Astrocyte of the hippocampus (primary cell): Measurements from ENCODE around the gene CABLES2.

Experiments
- DNase-seq: peaks from one replicate; pipeline ENCODE4 v3.0.0; 2011; ENCODE audit warnings: low read depth, low spot score

CABLES2 gene

DNA sequence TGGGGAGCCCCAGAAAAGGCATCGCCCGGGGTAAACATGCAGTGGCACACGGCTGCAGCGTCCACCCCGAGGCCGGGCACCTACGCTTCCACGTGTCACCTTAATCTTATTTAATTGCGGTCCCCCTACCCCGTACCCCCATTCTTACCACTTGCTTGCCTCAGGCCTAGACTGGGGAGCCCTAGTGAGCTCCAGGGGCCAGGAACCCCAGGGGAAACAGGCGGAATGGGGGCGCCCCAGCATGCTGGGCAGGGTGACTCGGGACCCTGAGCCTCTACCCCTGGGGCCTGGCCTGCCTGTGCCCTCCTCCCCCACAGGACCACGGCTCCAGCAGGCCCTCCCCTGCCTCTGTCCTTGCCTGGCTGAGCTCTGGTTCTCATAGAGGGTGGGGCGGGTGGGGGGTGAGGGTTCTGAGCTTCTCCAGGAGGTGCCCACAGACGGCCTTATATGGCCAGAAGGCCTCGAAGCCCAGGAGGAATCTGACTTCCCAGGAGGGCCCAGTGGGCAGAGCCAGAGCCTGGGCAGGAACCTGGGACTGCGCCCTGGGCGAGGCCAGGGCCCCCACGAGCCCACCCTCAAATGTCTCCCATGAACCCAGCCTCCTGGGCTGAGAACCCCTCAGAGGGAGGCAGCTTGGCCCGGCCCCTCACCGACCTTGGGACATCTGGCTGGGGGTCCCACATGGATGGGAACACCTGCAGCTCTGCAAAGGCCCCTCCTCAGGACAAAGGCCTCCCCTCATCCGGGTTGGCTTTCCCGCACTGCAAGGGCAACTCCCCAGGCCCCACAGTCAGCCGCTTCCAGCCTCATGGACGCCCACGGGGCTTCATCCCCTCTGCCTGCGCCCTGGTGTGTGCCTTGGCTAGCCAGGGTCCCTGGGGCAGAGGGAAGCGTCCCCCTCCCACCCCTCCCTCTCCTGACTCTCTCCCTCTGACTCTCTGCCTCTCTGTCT is 34.8 kb downstream of the CABLES2 start:
- no peak for DNase-seq

DNA sequence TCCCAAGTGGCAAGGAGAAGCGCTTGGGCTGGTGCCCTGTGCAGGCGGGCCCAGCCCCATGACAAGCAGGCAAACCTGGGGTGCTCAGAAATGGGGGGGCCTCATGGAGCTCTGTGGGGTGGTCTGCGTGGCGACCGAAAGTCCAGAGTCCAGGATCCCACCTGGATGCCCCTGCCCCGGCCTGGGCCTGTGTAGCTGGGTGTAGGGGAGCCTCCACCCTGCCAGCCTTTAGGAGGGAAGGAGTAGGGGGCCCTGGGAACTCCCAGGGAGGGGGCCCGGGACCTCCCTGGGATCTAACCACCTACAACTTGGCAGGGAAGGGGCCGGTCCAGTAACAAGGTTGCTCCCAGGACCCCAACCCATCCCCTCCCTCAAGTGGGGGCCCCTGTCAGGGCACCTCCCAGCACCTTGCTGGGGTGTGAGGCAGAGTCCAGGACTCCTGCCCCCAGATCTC is 35.5 kb downstream of the CABLES2 start:
- DNase-seq = no peak

DNA sequence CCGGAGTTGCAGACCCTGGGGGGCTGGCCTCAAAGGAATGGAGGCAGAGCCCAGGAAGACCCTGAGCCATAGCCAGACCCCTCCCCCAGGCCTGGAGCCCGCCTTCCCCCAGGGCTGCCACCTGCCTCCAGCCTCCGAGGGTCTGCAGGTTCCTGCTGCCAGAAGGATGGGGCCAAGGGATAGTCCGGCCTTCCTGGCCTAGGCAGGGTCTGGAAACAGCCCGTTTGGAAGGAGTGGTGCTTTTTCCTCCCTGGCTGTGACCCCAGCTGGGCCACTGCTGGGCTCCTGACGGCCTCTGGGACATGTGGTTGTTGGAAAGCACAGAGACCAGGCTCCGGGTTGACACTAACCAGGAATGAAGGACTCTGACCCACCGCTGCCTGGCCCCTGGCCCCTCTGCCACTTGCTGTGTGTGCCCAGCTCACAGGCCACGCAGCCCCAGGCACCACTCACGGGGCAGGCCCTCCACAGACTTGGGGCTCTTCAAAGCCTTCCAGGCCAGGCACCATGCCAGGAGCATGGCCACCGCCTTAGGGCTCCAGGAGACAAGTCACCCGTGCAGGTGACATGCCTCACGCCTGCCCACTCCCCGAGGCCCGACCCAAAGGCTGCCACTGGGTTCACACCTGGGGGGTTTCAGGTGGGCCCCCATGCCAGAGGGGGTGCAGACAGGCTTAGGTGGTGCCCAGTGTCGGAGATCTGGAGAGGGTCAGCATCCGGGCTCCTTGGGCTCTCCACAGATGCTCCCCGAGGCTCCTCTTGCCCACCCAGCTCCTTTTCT is 36.1 kb downstream of the CABLES2 start:
- DNase-seq = no peak

DNA sequence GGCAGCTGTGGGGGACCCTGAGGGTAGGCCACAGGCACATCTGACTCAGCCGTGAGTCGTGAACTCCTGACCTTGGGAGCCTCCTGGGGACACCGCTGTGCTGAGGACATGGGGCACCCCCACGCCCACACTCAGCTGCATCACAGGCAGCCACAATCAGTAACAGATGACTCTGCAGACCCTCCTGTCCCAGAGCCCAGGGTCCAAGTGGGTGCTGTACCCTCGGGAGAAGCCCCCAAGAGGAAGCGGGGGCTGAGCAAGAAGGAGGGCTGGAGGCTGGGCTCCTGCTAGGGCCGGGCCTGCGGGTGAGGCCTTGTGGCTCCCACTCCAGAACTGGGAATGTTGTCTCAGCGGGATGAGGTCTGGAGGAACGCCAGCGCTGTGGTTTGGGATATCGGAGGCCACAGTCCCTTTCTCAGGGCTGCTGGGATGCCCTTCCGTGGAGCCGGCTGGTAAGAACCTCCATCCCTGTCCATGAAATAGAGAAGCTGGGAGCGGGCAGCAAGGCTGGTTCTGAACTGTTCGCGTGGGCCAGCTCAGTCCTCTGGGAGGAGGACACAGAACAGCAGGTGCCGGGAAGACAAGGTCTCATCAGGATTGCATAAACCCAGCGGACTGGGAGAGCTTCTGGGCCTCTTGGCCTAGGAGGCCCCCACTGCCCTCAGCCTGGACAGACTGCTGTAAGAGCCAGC is 36.8 kb downstream of the CABLES2 start:
- peak; percentile 95 for DNase-seq

DNA sequence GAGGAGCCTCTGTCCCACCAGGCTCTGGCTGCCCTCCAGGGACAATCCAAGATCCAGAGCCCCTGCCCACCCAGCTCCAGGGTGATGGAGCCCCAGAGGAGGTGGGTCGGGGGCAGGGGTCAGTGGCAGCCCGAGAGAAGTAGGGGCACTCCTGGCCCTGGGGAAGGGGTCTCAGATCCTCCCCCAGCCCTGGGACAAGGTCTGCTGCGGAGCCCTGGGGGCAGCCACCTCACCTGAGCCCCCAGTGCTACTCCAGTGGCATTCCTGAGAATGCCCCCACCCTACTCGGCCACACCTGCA is 37.3 kb downstream of the CABLES2 start:
- no peak for DNase-seq

DNA sequence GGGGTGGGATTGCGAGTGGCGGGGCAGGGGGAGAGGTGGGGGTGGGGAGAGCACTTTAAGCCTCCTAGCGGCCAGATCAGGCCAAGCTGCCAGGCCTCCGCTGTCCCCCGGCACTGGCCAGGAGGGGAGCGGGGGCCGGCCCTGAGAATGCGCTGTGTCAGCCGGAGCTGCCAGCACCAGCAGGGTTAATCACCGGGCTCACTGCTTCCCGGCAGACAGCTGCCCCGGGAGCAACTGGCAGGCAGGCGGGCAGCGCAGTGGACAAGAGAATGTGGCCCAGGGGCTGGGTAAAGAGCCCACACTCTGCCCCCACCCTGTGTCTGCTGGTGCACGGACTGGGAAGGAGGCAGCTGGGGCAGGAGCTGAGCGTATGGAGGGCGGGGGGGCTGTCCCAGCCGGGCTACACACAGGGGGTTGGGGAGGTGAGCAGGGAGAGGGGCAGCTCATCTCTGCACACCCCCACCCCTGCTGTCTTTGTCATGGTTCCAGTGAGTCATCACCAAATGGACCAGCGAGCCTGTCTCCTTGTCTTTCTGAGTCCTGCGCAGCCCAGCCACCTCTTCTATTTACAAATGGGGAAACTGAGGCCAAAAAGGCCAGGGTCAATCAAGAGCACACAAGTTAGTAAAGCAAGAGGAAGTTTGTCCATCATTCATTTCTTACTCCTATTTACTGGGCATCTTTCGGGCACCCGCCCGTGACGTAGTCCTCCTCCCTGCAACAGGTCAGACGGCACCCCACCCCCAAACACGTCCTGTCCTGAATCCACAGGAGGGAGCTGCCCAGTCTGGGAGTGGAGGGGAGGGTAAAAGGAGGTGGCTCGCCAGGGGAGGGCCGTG is 37.9 kb downstream of the CABLES2 start:
- DNase-seq = peak; percentile 82

DNA sequence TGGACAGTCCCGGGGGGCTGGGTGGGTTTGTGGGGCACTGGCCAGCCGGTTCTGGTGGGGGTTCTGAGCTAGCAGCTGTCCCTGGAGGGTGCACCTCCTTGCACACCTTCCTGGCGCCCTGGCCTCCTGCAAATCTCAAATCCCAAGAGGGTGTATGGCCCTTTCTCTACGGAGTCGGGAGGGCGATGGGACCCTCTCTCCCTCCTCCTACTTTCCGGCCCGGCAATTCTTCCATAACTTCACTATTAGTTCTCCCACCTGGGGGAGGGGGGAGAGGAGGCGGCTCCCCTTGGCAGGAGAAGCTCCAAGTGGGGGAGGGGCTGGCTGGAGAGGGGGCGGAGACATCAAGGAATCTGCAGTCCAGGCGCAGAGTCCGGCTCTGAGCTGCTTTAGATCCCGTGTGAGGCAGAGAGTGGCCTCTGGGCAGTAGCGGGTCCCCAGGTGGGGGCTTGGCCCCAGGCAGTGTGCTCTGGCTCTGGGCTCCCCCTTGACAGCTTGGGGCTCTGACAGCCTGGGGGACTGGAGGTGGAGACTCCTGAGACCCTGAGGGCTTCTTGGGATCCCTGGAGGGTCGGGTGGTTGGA is 38.6 kb downstream of the CABLES2 start:
- DNase-seq = peak; percentile 59

DNA sequence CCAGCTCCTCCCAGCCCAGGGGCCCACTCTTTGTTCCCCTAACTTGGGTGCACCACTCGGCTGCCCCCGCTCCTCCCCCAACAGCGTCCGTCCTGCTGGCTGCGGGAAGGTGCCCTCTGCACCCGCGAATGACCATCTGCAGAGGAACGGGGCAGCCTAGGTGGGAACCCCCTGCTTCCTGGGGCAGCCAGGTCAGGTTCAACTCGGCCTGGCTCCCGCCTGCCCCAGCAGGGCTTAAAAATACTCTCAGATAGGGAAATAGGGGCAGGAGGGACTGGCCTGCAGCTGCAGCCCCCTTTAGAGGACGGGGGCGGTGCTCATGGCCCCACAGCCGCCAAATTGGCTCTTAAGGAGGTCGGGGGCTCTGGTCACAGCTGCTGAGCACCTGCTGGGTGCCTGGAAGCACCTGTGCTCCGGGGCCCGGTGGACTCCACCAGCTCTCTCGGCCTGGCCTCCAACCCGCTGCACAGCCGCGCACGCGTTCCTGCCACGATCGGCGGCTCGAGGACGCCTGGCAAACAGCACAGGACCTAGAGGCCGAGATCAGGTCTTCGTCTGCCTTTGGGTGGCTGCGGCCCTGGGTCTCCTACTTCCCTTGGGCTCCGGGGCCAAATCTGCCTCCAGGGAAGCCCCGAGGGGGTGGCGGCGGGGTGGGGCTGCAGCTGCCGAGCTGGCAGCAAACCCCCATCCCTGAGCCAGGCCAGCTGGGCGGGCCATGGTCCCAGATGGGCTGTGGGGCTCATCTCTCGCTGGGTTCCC is 39.3 kb downstream of the CABLES2 start:
- peak; percentile 51 for DNase-seq

DNA sequence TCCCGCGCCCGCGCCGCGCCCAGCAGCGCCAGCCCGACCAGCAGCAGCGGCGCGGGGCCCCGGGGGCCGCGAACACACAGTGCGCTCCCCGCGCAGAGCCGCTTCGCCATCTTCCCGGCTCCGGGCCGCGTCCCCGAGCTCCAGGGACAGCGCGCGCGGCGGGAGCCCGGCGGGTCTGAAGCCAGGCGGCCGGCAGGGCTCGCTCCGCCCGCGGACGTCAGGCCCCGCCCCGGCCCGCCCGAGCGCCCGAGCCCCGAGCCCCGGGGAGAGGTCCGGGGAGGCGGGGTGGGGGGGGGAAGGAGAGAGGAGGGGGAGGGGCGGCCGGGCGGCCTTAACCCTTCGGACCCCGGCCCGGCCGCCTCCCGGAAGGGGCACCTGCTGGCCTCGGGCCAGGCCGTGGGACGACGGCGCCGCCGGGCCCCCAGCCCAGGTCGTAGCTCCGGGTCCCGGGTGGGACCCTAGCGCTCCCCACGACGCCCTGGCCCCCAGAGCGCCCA is 39.9 kb downstream of the CABLES2 start, which contains the start of gene LAMA5:
Gene LAMA5, minus strand, starts transcription at position 177 of the 497 bp plus-strand sequence. Its CDS starts 67 bp downstream, at position 110.
- peak; percentile 80 for DNase-seq

DNA sequence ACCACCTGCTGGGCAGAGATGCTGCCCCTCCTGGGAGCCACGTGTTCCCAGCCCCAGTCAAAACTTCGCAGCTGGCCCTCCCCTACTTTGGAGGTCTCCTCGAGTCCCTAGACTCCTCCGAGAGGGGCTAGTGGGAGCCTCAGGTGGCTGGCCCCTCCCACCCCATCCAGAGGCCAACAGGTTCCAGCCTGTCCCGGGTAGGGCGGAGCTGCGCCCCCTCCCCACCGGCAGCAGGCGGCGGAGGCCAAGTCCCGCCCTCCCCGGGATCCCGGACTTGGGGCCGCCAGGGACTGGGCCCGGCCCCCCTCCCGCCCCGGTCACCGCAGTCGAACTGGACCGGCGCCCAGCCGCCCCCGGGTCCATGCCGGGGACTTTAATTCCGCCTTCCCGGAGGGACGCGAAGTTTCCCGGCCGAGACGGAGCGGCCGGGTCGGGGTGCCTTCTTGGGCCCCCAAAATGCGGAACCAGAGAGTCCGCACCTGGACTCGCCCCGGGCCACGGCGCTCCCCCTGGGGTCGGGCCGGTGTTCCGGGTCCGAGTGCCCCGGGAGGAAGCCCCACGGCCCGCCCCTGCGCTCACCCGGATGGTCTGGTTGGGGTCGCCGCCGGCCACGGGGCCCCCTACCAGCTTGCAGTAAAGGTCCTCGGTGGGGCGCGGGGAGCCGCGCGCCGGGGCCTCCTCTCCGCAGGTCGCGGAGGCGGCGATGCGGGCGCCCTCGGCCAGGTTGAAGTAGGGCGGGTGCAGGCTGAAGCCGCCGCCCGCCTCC is 40.5 kb downstream of the CABLES2 start:
- peak; percentile 58 for DNase-seq

DNA sequence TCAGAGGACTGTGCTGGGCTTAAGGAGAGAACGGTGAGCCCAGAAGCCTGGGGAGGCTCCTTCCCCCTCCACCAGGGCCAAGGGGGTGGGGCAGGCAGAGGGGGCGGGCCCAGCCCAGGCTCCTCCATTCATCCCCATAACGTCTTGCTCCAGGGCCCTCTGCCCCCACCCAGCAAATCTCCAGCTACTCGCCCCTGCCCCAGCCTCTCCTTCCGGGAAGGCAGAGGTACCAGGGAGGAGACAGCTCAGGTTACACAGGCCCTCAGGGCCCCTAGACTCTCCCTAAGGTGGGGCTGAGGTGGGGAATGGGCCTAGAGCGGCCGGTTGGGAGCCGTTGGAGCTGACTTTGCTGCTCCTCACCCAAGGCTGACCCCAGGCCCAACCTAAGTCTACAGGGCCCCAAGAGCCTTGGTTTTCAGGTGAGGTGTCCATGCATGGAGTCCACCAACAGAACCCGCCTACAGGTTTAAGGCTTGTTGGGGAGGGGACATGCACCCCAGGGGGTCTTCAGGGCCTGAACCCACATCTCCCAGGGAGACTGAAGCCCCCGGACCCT is 41.2 kb downstream of the CABLES2 start:
- peak; percentile 49 for DNase-seq

DNA sequence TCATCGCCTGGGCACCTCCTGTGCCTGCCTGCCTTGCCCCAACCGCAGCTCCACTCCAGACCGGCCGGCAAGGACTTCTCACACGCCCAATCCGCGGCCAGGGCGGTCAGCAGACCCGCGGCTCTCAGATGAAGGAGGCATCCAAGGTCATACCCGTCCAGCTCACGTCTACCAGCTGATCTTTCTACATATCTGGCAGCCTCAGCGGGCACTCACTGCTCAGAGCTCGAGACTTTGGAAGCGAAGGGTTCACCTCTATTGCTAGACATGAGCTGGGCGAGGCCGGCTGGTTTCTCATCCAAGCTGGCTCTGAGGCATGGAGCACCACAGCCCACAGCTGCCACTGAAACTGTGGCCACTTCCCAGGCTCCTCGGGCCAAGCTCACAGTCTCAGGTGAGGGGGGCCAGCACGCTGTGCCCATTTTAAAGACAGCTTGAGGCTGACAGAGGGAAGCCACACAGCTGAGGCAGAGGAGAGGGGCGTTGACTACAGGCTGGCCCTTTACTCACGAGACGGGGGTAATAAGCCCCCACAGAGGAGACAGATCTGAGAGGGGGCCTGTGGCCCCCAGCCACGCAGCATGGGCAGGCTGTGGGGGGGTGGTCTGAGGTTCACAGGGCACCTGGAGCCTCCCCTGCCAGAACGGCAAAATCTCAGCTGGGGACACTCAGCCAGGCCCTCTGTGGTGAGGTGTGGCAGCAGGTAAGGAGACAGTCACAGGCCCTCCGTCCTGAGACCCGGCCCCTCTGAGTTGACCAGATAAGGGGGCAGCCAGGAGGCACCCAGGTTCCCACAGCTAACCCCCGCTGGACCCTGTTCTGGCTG is 42.0 kb downstream of the CABLES2 start:
- DNase-seq = no peak

DNA sequence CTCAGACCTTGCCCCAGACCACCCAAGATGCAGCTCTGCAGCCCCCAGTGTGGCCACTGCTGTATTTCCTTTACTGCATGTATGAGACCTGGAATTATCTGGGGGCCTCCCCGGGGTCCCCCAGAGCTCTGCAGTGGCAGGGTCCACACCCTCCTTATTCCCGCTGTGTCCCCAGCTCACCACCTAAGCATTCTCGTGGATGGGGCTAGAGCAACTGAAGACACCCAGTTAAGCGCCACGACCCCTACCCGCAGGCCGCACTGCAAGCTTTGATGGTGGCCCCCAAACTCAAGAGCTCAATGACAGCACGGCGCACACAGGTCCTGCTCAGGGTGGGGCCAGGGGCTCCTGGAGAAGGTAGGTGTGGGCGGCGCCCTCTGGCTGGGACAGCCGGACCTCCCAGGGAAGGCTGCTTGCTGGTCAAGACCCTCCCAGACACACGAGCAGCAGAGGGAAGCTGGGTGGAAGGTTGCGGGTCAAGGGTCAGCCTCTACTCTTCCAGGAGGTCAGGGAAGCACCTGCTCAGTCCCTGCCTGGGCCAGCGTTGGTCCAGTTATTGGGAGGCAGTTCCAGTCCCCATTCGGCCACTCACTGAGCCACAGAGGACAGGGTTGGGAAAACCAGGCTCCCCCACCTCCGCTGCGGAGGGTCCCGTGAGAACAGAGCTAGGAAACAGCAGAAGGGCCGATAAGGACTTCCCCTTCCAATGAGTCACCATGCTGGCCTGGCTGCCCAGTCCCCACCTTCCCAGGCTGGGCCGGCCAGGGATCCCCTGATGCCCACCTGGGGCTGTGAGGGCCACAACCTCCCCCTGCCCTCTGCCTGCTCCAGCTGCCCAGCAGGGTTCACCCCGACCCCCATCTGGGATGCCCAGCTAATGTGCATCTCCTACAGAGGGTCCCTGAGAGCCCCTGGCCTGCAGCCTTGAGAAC is 42.9 kb downstream of the CABLES2 start:
- DNase-seq = peak; percentile 57

DNA sequence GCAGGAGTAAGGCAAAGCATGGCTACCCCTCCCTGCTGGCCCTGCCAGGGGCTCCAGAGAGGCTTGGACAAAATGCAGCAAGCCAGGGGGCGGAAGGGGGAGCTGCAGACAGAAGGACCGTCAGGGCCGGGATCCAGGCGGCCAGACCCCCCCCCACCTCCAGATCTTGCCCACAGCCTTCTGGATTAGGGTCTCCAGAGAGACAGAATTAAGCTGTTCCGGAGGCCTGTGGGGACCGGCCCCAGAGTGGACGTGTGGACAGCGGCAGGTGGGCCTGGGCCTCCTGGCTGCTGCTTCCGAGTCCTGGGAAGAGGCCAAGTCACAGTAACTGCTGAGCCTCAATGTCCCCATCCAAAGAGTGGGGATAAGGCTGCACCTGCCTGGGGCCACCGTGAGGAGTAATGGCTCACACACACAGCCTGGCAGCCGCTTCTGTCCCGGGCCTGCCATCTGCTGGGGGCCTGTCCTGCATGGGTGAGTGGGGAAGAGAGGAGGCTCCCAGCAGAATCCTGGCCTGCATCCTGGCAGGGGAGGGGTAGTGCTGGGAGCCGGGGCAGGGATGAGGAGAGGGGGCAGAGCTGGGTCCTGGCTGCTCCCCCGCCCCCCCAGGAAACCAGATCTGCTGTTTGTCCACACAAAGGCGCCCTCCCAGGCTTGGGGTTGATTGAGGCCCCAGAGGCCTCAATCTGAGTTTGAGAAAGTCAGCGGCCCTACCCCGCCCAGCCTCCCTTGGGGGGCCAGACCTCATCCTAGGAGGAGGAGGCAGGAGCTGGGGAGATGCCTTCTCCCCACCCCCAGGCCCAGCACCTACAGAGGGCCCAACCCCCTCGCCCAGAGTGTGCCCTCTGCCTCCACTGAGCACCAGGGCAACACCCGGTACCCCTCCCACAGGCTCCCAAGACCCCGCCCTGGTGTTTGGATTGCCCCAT is 43.8 kb downstream of the CABLES2 start:
- DNase-seq = no peak

DNA sequence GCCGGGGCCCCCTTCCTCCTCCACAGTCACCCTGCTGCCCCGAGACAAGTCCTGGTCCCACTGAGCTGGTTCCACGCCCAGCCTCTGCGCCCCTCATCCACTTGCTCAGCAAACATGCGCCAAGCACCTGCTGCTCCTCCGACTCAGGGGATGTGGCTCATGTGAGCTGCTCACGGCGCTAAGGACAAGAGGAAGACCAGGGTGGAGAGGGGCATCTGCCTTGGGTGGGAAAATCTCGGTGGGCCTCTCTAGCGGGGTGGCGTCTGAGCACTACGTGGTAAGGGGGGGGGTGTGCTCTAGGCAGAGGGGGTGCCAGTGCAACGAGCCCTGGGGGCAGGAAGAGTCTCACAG is 44.5 kb downstream of the CABLES2 start:
- DNase-seq = no peak
